Measurements from ENCODE around the gene RABGGTA. TPM values are rescaled to one million over a fixed set of nuclear protein-coding genes. Genes with fewer than 3 reads are reported as not detected.
A peak's percentile ranks its signal among the peaks of the same experiment; 100 is the strongest.

Gene RABGGTA
- total and polyA plus RNA-seq, 8 donors: 20.2 to 53.3 (median 26.3) TPM

- TF ChIP-seq, protein P1, sequence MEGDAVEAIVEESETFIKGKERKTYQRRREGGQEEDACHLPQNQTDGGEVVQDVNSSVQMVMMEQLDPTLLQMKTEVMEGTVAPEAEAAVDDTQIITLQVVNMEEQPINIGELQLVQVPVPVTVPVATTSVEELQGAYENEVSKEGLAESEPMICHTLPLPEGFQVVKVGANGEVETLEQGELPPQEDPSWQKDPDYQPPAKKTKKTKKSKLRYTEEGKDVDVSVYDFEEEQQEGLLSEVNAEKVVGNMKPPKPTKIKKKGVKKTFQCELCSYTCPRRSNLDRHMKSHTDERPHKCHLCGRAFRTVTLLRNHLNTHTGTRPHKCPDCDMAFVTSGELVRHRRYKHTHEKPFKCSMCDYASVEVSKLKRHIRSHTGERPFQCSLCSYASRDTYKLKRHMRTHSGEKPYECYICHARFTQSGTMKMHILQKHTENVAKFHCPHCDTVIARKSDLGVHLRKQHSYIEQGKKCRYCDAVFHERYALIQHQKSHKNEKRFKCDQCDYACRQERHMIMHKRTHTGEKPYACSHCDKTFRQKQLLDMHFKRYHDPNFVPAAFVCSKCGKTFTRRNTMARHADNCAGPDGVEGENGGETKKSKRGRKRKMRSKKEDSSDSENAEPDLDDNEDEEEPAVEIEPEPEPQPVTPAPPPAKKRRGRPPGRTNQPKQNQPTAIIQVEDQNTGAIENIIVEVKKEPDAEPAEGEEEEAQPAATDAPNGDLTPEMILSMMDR (IDR thresholded peaks at IDR 0.05): no peak
- Histone ChIP-seq H3K27ac (peak within 1 kb of the TSS; percentile 86 to 95), H3K4me3 (peak within 1 kb of the TSS; percentile 59 to 64), H3K9me3 (no peaks in the 10 kb centered on the region), H3K36me3 (peaks cover 0 to 32% of the 10 kb centered on the region in 2 donors), H3K4me1 (peaks cover 28 to 73% of the 10 kb centered on the region in 2 donors), H3K27me3 (no peaks in the 10 kb centered on the region)
- intact Hi-C loops (cut with DNase I): no loop called here
- DNase-seq (no peak), ATAC-seq (no peak)
These were observed 38.3 kb upstream of the RABGGTA start, which contains the start of gene LTB4R2 for GRCh38 chr14:24309538-24310264. LTB4R2 (plus strand) TSS chr14:24310140; CDS start chr14:24310665, 525 bp downstream.

DNA sequence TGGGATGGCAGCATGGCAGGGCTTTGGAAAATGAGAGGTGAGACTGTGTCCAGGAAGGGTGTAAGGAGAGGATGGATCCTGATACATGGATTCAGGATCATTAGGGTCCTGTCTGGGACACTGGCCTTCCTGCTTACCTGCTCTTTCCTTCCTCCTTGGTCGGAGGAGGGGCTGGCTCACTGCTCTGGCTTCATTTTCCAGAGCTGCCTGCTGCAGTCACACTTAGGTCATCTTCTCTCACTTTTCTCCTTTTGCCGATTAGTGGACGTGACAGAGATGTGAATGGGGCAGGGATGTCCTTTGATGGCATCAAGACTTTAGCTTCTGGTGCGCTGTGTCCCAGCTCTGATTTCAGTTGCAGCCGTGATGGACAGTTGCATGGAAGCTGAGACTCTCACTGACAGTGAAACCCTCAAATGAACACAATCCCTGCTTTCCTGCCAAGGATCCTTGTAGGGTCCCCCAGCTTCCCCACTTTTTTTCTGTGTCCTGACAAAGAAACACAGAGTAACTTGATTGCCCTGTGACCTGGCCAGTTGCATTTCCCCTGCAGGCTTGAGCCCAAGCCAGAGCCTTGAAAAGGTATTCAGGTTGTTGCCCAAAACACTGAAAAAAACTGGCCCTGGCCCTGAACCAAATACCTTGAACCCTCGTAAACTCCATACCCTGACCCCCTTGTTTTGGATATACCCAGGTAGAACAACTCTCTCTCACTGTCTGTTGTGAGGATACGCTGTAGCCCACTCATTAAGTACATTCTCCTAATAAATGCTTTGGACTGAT, 37.1 kb upstream of the RABGGTA start:
- DNase-seq: no peak

GRCh38 chr14:24307575-24308341, 36.4 kb upstream of the RABGGTA start, which contains the start of gene CIDEB:
CIDEB (minus strand) TSS chr14:24307977; CDS start chr14:24307858, 119 bp downstream.
- peak; percentile 40 for ATAC-seq
- no peaks in the 10 kb centered on the region for H3K27me3 ChIP-seq
- H3K27ac ChIP-seq: peak within 1 kb of the TSS in 1 of 2 donors; percentile 6
- intact Hi-C loops (cut with DNase I): no loop called here
- peaks cover 3 to 52% of the 10 kb centered on the region in 2 donors for H3K36me3 ChIP-seq
- H3K4me1 ChIP-seq: peaks cover 19 to 53% of the 10 kb centered on the region in 2 donors
- TF ChIP-seq, protein P1 (IDR thresholded peaks at IDR 0.05): peak; percentile 93 to 97
- peak in 2 of 4 donors; percentile 51 to 67 for DNase-seq
- H3K4me3 ChIP-seq: no peak within 1 kb of the TSS
- no peaks in the 10 kb centered on the region for H3K9me3 ChIP-seq

More for the DNA sequence above, 37.1 kb upstream of the RABGGTA start:
- H3K36me3 ChIP-seq: peaks cover 3 to 44% of the 10 kb centered on the region in 2 donors
- ATAC-seq: no peak
- H3K9me3 ChIP-seq: no peaks in the 10 kb centered on the region
- TF ChIP-seq, protein P1 (IDR thresholded peaks at IDR 0.05): peak in 1 of 2 donors; percentile 30
- H3K27me3 ChIP-seq: no peaks in the 10 kb centered on the region
- H3K4me3 ChIP-seq: no peak overlapping the region
- intact Hi-C loops (cut with DNase I): no loop called here
- peaks cover 19 to 61% of the 10 kb centered on the region in 2 donors for H3K4me1 ChIP-seq
- peak overlapping the region in 1 of 2 donors; percentile 6 for H3K27ac ChIP-seq

- TF ChIP-seq, protein P1 (IDR thresholded peaks at IDR 0.05): no peak
- peaks cover 3 to 58% of the 10 kb centered on the region in 2 donors for H3K36me3 ChIP-seq
- peaks cover 17 to 48% of the 10 kb centered on the region in 2 donors for H3K4me1 ChIP-seq
- no peak overlapping the region for H3K27ac ChIP-seq
- H3K4me3 ChIP-seq: no peak overlapping the region
- H3K9me3 ChIP-seq: no peaks in the 10 kb centered on the region
- no peaks in the 10 kb centered on the region for H3K27me3 ChIP-seq
- intact Hi-C loops (cut with DNase I): no loop called here
- DNase-seq (no peak), ATAC-seq (no peak)
These were observed 35.8 kb upstream of the RABGGTA start for GRCh38 chr14:24307156-24307574.
